ENCODE results near the gene TMEM256. TPM values are rescaled to one million over a fixed set of nuclear protein-coding genes. Genes with fewer than 3 reads are reported as not detected.

TMEM256 gene
- total RNA-seq, 1 experiment from 2014 or later = 40.2 TPM

DNA sequence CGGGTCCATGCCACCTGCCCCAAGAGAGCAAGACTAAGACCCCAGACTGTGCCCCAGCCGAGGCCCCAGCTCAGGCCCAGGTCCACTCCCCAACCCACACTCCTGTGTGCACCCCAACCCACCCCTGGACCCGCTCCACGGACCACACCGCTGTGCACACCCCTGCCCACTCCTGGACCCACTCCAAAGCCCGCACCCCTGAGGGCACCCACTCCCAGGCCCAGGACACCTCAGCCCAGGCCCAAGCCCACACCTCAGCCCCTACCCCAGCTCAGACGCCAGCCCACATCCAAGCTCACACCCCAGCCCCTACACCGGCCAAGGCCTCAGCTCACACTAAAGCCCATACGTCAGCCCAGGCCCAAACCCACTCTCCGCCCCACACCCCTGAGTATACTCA, 25.8 kb upstream of the TMEM256 start:
- peaks cover under 1% of the 10 kb centered on the region for H3K36me3 Mint-ChIP-seq (ENCODE audit: insufficient read depth, unreplicated experiment)
- H3K4me3 Mint-ChIP-seq (ENCODE audit: unreplicated experiment) = no peak overlapping the region
- BruUV-seq (replicated peaks) = no TSS peak
- ChIA-PET POLR2A (no interaction called here), CTCF (interaction anchor here (0.6 kb wide), 1 partner anchor 244 kb away, joined by 3 read pairs; no protein-coding TSS in a partner anchor)
- Histone ChIP-seq H3K27me3 (replicated peaks; ENCODE audit: control insufficient read depth, insufficient read depth, low read length) (no peaks in the 10 kb centered on the region), H3K36me3 (ENCODE audit: control insufficient read depth, insufficient read depth, low read length) (no peaks in the 10 kb centered on the region), H3K4me3 (ENCODE audit: low read depth, low read length) (no peak overlapping the region), H3K4me1 (no peaks in the 10 kb centered on the region), H3K9me3 (no peaks in the 10 kb centered on the region)
- H3K9me3 Mint-ChIP-seq (ENCODE audit: unreplicated experiment) = no peaks in the 10 kb centered on the region
- TF ChIP-seq, protein P1, sequence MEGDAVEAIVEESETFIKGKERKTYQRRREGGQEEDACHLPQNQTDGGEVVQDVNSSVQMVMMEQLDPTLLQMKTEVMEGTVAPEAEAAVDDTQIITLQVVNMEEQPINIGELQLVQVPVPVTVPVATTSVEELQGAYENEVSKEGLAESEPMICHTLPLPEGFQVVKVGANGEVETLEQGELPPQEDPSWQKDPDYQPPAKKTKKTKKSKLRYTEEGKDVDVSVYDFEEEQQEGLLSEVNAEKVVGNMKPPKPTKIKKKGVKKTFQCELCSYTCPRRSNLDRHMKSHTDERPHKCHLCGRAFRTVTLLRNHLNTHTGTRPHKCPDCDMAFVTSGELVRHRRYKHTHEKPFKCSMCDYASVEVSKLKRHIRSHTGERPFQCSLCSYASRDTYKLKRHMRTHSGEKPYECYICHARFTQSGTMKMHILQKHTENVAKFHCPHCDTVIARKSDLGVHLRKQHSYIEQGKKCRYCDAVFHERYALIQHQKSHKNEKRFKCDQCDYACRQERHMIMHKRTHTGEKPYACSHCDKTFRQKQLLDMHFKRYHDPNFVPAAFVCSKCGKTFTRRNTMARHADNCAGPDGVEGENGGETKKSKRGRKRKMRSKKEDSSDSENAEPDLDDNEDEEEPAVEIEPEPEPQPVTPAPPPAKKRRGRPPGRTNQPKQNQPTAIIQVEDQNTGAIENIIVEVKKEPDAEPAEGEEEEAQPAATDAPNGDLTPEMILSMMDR (IDR thresholded peaks at IDR 0.05; ENCODE audit: insufficient read depth in 1 of 2, low read depth in 1 of 2, low read length in 1 of 2, severe bottlenecking in 1 of 2, unreplicated experiment in 1 of 2) = no peak
- intact Hi-C loops (cut with micrococcal nuclease; ENCODE audit: unreplicated experiment) = no loop called here
- H3K27ac Mint-ChIP-seq (ENCODE audit: unreplicated experiment) = no peak overlapping the region
- DNase-seq = no peak
- H3K27me3 Mint-ChIP-seq (ENCODE audit: insufficient read depth, unreplicated experiment) = no peaks in the 10 kb centered on the region
- H3K4me1 Mint-ChIP-seq (ENCODE audit: low read depth, unreplicated experiment) = no peaks in the 10 kb centered on the region

GRCh38 chr17:7428557-7428956, 24.7 kb upstream of the TMEM256 start, which contains the start of gene SPEM3:
SPEM3 (plus strand) TSS chr17:7428857; CDS start chr17:7428903, 46 bp downstream.
- no peaks in the 10 kb centered on the region for H3K27me3 ChIP-seq (replicated peaks; ENCODE audit: control insufficient read depth, insufficient read depth, low read length)
- DNase-seq = no peak
- no peak within 1 kb of the TSS for H3K4me3 ChIP-seq (ENCODE audit: low read depth, low read length)
- H3K4me1 ChIP-seq = no peaks in the 10 kb centered on the region
- no peaks in the 10 kb centered on the region for H3K27me3 Mint-ChIP-seq (ENCODE audit: insufficient read depth, unreplicated experiment)
- no peaks in the 10 kb centered on the region for H3K9me3 ChIP-seq
- H3K9me3 Mint-ChIP-seq (ENCODE audit: unreplicated experiment) = no peaks in the 10 kb centered on the region
- H3K4me3 Mint-ChIP-seq (ENCODE audit: unreplicated experiment) = no peak within 1 kb of the TSS
- H3K36me3 Mint-ChIP-seq (ENCODE audit: insufficient read depth, unreplicated experiment) = no peaks in the 10 kb centered on the region
- CTCF ChIA-PET = no interaction called here
- TF ChIP-seq, protein P1 (IDR thresholded peaks at IDR 0.05; ENCODE audit: insufficient read depth in 1 of 2, low read depth in 1 of 2, low read length in 1 of 2, severe bottlenecking in 1 of 2, unreplicated experiment in 1 of 2) = no peak
- no peaks in the 10 kb centered on the region for H3K4me1 Mint-ChIP-seq (ENCODE audit: low read depth, unreplicated experiment)
- H3K27ac Mint-ChIP-seq (ENCODE audit: unreplicated experiment) = no peak within 1 kb of the TSS
- intact Hi-C loops (cut with micrococcal nuclease; ENCODE audit: unreplicated experiment) = no loop called here
- POLR2A ChIA-PET = no interaction called here
- BruUV-seq (replicated peaks) = no TSS peak
- no peaks in the 10 kb centered on the region for H3K36me3 ChIP-seq (ENCODE audit: control insufficient read depth, insufficient read depth, low read length)

DNA sequence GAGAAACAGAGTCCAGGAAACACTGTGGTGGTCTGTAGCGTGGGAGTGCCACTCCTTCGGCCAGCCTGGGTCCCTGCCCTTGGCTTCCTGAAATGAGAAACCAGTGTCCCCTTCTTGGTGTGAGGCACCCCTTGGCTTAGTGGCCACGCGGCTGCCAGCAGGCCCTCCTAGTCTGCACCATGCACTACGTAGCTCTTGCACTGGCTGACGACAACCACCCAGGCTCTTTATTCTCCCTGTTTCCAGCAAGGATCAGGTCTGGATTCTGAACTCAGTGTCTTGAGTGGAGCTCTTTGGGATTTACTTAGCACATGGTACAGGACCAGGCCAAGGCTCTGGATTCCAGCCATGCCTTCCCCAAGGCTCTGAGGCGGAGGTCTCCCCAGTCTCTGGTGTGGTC, 23.7 kb upstream of the TMEM256 start:
- H3K9me3 Mint-ChIP-seq (ENCODE audit: unreplicated experiment) = no peaks in the 10 kb centered on the region
- H3K4me3 Mint-ChIP-seq (ENCODE audit: unreplicated experiment) = no peak overlapping the region
- no peaks in the 10 kb centered on the region for H3K9me3 ChIP-seq
- H3K4me1 ChIP-seq = no peaks in the 10 kb centered on the region
- TF ChIP-seq, protein P1 (IDR thresholded peaks at IDR 0.05; ENCODE audit: insufficient read depth in 1 of 2, low read depth in 1 of 2, low read length in 1 of 2, severe bottlenecking in 1 of 2, unreplicated experiment in 1 of 2) = no peak
- H3K27me3 Mint-ChIP-seq (ENCODE audit: insufficient read depth, unreplicated experiment) = no peaks in the 10 kb centered on the region
- no peak overlapping the region for H3K4me3 ChIP-seq (ENCODE audit: low read depth, low read length)
- H3K27ac Mint-ChIP-seq (ENCODE audit: unreplicated experiment) = no peak overlapping the region
- intact Hi-C loops (cut with micrococcal nuclease; ENCODE audit: unreplicated experiment) = no loop called here
- CTCF ChIA-PET = no interaction called here
- DNase-seq = no peak
- no peaks in the 10 kb centered on the region for H3K4me1 Mint-ChIP-seq (ENCODE audit: low read depth, unreplicated experiment)
- no TSS peak for BruUV-seq (replicated peaks)
- POLR2A ChIA-PET = no interaction called here
- no peaks in the 10 kb centered on the region for H3K36me3 ChIP-seq (ENCODE audit: control insufficient read depth, insufficient read depth, low read length)
- H3K36me3 Mint-ChIP-seq (ENCODE audit: insufficient read depth, unreplicated experiment) = no peaks in the 10 kb centered on the region
- no peaks in the 10 kb centered on the region for H3K27me3 ChIP-seq (replicated peaks; ENCODE audit: control insufficient read depth, insufficient read depth, low read length)

All from Caco-2 (cell line).